ENCODE data around the gene MAP3K8. TPM values are rescaled to one million over a fixed set of nuclear protein-coding genes. Genes with fewer than 3 reads are reported as not detected.

Gene MAP3K8
- total RNA-seq, 1 donor from 2014 or later, result 85.2 TPM

DNA sequence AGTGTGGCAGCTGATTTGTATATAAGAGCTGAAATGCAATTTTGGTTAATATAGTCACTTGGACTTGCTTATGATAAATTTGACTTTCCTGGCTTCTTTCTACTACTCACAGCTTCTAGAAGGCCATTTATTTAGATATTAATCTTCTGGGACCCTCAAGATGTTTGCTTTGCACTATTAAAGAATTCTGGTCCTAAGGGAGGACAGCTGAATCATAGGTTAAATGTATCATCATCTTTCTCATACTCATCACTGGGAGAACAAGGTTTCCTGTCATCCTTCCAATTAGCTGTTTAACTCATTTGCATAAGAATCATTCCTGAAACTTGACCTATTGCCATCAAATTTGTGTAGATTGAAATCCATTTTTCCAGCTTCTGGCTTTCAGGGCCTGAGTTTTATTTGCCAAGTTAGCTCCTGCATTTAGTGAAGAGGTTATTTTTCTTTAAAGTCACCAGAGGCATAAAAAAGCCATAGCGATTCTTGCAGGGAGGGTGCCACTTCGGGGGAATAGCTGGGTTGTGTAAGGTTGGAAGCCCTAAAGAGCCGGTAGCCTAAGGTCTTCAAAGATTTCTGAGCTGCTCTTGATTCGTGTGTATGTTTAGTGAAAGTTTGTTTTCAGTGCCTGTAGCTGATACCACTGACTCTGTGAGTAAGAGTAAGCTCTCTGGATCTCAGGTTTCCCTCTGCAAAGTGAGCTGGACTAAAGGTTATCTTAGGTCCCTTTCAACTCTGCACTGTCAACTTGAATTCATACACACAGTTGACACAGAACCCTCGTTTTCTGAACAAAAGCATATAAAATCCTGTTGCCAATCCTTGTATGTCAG is 4.3 kb downstream of the MAP3K8 start:
- intact Hi-C loops (cut with DNase I), result no loop called here
- DNase-seq (ENCODE audit: low spot score), result no peak
- ATAC-seq, result no peak

- no peak for DNase-seq (ENCODE audit: low spot score)
- no peak for ATAC-seq
- intact Hi-C loops (cut with DNase I), result no loop called here
Observed at GRCh38 chr10:30439931-30440330, 5.9 kb downstream of the MAP3K8 start.

- ATAC-seq, result peak; percentile 6
Observed at GRCh38 chr10:30442019-30442606, 8.1 kb downstream of the MAP3K8 start.

DNA sequence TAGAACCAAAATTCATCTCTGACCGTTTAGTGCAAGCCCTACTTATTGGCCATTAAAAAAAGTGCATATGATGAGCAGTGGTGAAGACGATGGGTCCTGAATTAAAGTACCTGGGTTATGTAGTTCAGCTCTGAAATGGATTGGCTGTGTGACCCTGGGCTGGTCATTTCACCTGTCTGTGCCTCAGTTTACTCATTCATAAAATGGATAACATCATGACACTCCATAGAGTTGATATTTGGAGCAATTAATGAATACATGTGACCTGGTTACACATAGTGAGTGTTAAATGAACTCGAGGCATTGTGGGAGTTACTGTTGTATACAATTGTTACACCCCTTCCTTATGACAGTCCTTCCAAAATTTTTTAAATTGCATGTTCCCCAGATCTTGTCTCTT is 9.1 kb downstream of the MAP3K8 start:
- DNase-seq (ENCODE audit: low spot score) (no peak), ATAC-seq (no peak)
- intact Hi-C loops (cut with DNase I), result no loop called here

More at GRCh38 chr10:30442019-30442606, 8.1 kb downstream of the MAP3K8 start:
- intact Hi-C loops (cut with DNase I), result no loop called here
- no peak for DNase-seq (ENCODE audit: low spot score)

DNA sequence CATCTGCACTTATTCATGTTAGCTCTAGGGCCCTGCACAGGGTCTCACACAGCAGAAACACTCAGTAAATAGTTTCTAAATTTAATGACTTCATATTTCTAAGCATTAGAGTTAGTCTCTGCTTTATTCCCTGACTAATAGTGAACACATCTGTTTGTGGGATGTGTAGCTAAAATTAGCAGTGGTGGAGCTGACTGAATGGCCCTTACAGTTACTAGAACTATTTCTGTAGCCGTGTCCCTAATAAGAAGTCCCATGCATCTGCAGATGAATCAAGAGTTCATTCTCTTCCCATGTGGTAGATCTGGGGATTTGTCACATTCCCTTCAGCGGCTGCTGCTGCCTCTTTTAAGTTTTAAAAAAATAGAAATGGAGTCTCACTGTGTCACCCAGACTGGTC is 11.7 kb downstream of the MAP3K8 start:
- DNase-seq (ENCODE audit: low spot score) (no peak), ATAC-seq (peak; percentile 41)
- intact Hi-C loops (cut with DNase I), result no loop called here

DNA sequence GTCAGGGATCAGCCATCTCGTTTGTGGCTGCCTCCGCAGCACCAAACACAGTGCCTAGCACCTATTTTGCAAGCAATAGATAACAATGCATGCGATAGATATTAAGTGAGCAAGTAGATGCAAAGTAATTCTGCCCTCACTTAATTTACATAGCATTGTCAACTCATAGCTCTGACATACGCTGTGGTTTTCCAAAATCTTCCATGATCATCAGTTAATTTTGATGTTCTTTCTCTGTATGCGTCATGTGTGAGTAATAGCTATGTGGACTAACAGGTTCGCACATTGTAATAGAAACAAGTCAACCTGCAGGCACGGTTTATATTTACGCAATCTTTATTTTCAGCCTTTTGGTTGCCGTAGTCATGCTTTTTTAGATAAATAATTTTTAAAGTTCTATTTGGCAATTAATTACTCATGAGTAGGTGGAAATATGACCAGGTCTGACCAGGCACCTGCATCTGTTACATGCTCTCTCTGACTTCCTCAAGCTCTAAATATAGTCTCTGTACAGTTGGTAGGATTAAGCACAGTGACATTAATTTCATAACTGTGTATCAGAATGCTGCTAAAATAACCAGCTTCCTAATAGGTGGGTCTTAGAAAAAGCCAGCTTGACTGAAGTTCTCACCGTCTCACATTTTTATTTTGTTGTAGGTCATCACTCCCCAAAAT is 13.3 kb downstream of the MAP3K8 start:
- intact Hi-C loops (cut with DNase I), result no loop called here
- ATAC-seq (no peak), DNase-seq (ENCODE audit: low spot score) (no peak)

- DNase-seq (ENCODE audit: low spot score) (no peak), ATAC-seq (no peak)
- intact Hi-C loops (cut with DNase I), result no loop called here
Observed at GRCh38 chr10:30448092-30448491, 14.1 kb downstream of the MAP3K8 start.

DNA sequence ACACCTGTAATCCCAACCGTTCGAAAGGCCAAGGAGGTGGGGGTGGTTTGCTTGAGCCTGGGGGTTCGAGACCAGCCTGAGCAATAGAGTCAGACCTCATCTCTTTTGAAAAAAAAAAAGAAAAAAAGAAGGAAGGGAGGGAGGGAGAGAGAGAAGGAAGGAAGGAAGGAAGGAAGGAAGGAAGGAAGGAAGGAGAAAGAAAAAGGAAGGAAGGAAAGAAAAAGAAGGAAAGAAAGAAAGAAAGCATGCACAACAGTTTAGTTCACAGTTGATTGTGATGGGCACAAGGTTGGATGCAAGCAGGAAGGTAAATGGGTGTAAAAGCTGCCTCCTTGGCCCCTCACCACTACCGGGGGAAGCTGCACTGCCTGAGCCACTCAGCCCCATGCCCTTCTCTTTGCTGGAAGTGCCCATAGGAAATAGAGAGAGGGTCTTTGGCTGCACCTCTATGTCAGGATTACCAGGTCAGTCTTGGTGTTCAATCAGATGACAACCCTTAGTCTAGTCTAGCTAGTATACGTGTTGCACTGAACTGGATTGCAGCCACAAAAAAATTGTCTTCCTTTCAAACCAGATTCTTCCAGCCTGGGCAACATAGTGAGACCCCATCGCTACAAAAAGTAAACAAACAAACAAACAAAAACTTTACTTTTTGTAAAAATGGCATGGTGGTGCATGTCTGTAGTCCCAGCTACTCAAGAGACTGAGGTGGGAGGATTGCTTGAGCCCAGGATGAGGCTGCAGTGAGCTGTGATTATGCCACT is 20.0 kb downstream of the MAP3K8 start:
- ATAC-seq (no peak), DNase-seq (ENCODE audit: low spot score) (no peak)
- intact Hi-C loops (cut with DNase I), result no loop called here

DNA sequence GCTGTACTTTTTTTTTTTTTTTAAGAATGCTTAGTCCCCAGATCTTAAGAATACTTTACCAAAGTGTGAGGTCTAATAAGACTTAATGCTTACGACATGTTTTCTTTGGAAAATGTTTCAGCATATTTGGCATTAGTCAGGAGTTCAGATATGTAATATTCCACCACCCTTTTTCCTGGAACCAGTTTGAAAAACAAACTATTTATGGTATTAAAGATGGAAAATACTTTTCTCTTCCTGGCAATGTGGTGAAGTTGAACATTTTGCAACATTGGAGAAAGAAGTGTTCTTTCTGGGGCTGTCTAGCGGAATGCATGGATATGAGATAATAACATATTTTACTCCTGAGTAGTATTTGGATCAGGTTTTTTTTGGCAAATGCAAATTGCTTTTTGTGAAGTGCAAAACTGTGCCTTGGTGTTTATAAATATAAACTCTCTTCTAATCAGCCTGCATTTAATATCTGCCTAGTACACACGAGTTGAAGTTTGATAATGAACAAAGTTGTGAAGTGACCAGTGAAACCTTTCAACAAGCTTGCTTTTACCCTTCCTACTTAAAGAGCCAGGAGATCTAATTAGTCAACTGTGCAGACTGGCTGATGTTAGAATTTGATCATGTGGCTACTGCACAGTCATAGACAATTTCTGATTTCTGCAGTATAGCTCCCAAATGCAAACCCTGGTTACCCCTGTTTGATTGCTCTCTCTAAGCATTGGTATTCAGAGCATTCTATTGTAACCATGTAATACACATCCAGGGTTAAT is 20.9 kb downstream of the MAP3K8 start:
- intact Hi-C loops (cut with DNase I), result no loop called here
- no peak for DNase-seq (ENCODE audit: low spot score)
- ATAC-seq, result peak; percentile 91

- intact Hi-C loops (cut with DNase I), result no loop called here
- peak; percentile 73 for DNase-seq (ENCODE audit: low spot score)
- ATAC-seq, result peak; percentile 4
Observed at GRCh38 chr10:30455816-30456215, 21.8 kb downstream of the MAP3K8 start.

DNA sequence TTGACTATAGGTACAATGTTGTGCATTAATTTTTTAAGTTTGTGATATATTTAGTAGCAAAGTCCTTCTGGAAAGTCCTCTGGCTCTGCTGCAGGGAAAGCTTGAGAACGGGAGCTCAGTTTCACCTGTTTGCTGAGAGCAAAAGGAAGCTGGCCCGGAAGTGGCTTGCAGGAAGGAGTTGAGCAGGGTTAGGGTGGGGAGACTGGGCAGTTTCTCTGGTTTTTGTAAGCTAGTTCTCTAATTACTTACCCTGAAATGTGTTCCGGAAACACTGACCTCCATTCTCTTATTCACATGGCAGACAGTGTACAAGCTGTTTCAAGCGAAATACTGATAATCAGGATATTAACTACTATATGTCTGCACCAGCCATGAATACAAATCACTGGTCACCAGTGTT is 22.3 kb downstream of the MAP3K8 start:
- intact Hi-C loops (cut with DNase I), result no loop called here
- ATAC-seq, result no peak
- no peak for DNase-seq (ENCODE audit: low spot score)

- intact Hi-C loops (cut with DNase I), result no loop called here
- DNase-seq (ENCODE audit: low spot score), result no peak
- ATAC-seq, result no peak
Observed at GRCh38 chr10:30459283-30459682, 25.3 kb downstream of the MAP3K8 start.

DNA sequence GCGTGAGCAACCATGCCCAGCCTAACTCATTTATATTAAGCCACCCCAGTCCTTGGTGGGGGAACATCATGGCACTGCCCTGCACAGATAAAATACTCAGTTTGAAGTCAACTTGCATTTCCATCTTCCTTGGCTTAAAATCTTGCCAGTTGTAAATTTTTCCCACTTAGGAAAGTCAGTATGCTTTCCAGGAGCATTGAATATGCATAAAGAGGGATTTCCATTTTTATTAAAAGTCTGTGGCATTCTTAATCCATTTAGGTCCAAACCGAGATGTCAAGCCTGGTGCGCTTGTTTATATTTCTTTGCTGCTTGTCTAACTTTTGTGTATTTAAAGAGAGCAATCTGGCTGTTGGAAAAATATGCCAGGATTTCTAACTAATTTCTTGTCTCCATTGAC is 26.1 kb downstream of the MAP3K8 start:
- DNase-seq (ENCODE audit: low spot score), result no peak
- intact Hi-C loops (cut with DNase I), result loop anchor here (10.0 kb wide), 1 partner anchor 1565 kb away; no protein-coding TSS in a partner anchor
- no peak for ATAC-seq

GRCh38 chr10:30462513-30462912 is 28.5 kb downstream of the MAP3K8 start:
- DNase-seq (ENCODE audit: low spot score), result no peak
- no peak for ATAC-seq
- intact Hi-C loops (cut with DNase I), result loop anchor here (10.0 kb wide), 1 partner anchor 1562 kb away; no protein-coding TSS in a partner anchor

DNA sequence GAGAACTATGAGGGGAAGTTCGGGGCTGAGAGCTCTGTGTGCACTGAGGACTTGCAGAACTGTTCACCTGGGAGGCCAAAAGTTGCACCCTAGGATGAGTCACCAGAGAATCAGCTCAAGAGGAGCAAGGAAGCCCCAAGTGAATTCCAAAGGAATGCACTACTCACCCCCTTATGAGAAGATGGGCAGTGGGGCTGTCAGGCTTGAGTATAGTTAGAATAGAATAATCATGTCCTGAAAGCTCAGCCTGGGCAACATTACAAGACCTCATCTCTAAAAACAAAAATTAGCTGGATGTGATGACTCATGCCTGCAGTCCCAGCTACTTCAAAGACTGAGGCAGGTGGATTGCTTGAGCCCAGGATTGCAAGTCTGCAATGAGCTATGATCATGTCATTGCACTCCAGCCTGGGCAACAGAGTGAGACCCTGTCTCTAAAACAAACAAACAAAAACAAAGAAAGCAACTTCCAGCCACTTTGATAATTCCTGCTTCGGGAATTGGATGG is 30.0 kb downstream of the MAP3K8 start:
- intact Hi-C loops (cut with DNase I), result loop anchor here (10.0 kb wide), 1 partner anchor 1561 kb away; no protein-coding TSS in a partner anchor
- ATAC-seq (no peak), DNase-seq (ENCODE audit: low spot score) (no peak)

- ATAC-seq (no peak), DNase-seq (ENCODE audit: low spot score) (no peak)
- intact Hi-C loops (cut with DNase I), result loop anchor here (10.0 kb wide), 1 partner anchor 1560 kb away; no protein-coding TSS in a partner anchor
Observed at GRCh38 chr10:30464675-30465074, 30.7 kb downstream of the MAP3K8 start.

DNA sequence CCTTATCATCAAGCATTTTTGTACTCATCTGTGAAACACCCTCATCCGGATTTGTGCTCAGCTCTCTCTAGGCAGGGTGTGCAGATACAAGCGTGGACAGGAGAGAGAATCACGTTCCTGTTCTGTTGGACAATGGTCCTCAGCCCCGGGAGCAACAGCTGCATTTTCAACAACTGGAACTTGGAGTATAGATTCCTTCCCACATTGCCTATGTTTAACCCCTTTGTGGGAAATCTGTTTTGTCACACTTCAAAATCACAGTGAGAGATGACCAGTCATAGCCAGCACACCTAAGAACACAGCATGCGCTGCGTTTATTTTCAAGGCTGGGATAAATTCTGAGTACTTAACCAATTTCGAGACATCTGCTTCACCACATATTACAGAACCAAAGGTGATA is 32.5 kb downstream of the MAP3K8 start:
- intact Hi-C loops (cut with DNase I), result loop anchor here (10.0 kb wide), 1 partner anchor 1558 kb away; no protein-coding TSS in a partner anchor
- no peak for ATAC-seq
- no peak for DNase-seq (ENCODE audit: low spot score)

DNA sequence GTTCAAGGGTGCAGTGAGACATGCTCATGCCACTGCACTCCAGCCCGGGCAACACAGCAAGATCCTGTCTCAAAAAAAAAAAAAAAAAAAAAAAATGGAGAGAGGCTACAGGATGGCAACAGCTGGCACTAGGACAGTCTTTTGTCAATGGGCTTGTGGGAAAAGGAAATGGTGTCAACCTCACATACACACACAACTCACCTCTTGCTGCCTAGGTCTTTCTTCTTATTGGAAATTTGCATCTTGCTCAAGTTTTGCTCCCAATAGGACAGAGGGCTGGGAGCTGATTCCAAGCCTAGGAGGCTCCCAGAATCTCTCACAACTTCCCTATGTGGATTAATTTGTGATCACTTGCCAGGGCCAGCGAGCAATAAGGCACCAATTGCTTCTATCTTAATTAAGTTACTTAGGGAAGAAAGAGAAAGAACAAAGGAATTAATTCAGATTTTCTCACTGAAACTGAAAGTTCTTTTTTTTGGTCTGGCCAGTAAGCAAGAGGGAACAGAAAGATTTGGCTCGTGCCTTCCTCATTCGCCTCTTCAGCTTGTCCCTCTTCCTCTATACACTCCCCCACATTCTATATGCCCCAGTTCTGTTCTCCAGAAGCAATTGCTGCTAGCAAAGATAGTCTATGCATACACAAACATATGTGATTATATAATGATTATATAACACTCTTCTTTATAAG is 33.8 kb downstream of the MAP3K8 start:
- no peak for ATAC-seq
- no peak for DNase-seq (ENCODE audit: low spot score)
- intact Hi-C loops (cut with DNase I), result loop anchor here (10.0 kb wide), 1 partner anchor 1557 kb away; no protein-coding TSS in a partner anchor
